Suprapubic skin (tissue), 3 donors: Measurements from ENCODE around the gene VEPH1.

ENCODE experiments used
- POLR2A ChIP-seq, 2 donors: fragments of 450-650 bp; IDR thresholded peaks; one replicate each; pipeline ENCODE4 v1.6.1; 2017; ENCODE audit warnings: antibody characterized with exemption in 2 of 2, mild to moderate bottlenecking in 2 of 2, moderate library complexity in 2 of 2
- TF ChIP-seq, protein P1 (sequence below), 2 donors: fragments of 200-600 bp in 1 of 2; fragments of 450-650 bp in 1 of 2; sonication (generic) in 1 of 2; IDR thresholded peaks; one replicate each; pipeline ENCODE4 v1.5.1; 2016 to 2019; ENCODE audit warnings: antibody characterized with exemption in 2 of 2, mild to moderate bottlenecking in 1 of 2, moderate library complexity in 1 of 2

- TF ChIP-seq, protein P1, sequence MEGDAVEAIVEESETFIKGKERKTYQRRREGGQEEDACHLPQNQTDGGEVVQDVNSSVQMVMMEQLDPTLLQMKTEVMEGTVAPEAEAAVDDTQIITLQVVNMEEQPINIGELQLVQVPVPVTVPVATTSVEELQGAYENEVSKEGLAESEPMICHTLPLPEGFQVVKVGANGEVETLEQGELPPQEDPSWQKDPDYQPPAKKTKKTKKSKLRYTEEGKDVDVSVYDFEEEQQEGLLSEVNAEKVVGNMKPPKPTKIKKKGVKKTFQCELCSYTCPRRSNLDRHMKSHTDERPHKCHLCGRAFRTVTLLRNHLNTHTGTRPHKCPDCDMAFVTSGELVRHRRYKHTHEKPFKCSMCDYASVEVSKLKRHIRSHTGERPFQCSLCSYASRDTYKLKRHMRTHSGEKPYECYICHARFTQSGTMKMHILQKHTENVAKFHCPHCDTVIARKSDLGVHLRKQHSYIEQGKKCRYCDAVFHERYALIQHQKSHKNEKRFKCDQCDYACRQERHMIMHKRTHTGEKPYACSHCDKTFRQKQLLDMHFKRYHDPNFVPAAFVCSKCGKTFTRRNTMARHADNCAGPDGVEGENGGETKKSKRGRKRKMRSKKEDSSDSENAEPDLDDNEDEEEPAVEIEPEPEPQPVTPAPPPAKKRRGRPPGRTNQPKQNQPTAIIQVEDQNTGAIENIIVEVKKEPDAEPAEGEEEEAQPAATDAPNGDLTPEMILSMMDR (IDR thresholded peaks at IDR 0.05) = no peak
- TF ChIP-seq POLR2A (IDR thresholded peaks at IDR 0.05) = no peak
Observed at GRCh38 chr3:157329551-157329950, 173.7 kb downstream of the VEPH1 start.
